NCI-H2227 (cell line): ENCODE data around the gene PPP2R5A.

Experiments used
- DNase-seq: peaks from one replicate; lab custom pipeline; 2025; ENCODE audit not compliant: unreplicated experiment; lab: John Stamatoyannopoulos, UW

Gene PPP2R5A

DNA sequence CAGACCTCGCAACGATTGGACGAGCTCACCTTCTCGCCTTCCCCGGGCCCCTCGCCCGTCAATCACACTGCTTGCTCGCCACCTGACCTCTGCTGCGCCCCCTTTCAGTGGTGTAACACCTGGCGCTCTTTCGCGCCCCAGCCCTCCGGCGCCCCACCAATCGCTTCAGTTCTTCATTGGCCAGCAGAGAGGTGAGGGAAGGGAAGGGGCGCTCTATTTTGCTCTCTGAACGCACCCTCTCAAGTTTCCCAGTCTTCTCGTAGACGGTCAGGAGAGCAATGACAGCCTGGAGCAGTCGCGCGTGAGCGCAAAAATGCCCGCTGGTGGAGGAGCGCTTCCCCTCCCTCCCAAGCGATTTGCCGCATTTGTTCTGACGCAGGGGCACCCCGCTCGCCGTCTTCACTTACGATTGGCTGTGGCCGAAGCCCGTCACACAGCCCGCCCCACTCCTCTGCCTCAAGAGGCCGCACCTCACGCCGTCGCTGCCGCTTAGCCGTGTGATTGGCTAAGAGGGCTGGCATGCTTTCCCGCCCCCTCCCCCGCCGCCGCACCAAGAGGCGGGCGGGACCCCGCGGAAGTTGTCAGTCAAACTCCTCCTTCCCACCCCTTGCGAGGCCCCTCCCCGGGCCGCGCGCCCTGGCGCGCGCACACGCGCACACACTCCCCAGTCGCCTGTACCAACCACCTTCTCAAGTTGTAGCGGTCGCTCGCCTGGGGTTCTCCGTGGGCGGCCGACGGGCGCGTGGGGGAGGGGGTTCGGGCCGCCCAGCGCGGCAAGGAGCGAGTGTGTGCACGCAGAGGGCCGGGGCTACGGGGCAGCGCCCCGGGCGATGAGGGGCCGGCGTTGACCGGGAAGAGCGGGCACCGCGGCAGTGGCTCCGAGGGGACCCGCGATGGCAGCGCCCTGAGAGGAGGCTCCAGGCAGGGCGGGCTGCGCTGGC is at the start of gene PPP2R5A:
PPP2R5A (plus strand) TSS at position 667 of the 941 bp plus-strand sequence. CDS start 701 bp downstream, outside the sequence.
- DNase-seq = peak; percentile 99

DNA sequence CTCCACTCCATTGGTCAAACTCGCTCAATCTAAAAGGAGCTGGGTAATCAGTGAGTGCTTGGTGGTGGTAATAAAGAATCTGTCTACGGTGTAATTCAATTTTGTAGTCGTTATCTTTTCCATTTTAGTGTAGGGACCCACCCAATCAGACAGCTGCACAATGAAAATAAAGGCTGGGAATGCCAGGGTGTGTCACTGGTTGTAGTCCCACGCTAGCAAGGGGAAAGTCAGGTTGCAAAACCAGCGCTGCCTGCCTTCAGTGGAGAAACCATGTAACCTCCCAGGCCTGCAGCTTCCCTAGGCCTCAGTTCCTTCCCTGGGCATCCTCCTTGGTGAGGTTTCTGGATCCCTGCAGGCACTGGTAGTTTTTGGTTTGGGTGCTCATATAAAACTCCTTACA is 49.4 kb upstream of the PPP2R5A start:
- no peak for DNase-seq

DNA sequence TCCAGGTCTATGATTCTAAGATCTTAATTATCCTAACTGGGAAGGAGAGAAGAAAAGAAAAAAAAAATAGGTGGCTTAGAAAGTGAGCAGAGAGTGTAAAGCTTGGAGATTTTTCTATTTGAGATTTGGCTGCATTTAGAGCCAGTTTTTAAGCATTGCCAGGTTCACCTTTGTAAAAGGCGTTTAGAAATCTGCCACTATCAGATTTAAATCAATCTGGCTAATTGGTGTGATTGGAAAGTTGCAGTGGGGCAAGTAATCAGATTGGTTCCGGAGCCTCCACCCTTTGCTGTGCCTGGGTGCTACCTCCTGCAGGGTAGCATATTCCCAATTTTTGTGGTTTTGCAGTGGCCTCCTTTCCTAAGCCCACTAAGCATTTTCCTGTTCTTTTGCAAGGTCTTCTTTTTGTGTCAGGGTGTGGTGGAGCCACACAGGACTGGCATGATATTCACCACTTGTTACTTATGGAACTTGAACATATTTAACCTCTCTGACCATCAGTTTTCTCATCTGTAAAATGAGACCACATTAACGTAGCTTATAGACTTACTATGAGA is 48.5 kb upstream of the PPP2R5A start:
- DNase-seq = no peak

DNA sequence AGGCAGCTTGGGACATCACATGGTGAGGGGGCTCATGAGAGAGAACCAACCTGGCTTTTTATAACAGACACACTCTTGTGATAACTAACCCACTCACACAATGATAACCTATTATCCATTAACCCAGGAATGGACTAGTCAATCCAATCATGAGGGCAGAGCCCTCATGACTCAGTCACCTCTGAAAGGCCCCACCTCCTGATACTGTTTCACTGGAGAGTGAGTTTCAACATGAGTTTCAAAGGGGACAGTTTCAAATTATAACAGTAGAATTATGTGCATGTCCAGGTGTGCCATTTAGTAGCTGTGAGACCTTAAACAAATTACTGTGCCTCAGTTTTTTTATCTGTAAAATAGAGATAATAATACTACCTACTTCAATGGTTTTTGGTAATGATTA is 47.6 kb upstream of the PPP2R5A start:
- no peak for DNase-seq

DNA sequence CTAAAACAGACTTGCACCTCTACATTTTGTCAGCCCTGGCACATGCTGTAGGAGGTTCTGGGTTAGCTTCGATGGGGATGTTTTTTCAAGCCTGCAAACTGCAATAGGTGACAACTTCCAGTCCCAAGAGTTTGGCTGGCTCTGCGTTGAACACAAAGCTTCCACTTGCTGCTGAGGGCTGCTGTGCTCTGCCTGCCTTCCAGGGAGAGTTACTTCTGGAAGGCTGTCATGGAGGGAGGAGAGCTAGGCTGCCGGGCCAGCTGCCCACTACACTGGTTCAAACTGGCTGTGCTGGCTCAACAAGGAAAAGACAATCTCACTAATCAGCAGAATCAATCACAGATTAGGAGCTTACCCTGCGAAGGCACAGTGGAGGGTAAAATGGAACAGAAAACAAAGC is 46.7 kb upstream of the PPP2R5A start:
- no peak for DNase-seq

DNA sequence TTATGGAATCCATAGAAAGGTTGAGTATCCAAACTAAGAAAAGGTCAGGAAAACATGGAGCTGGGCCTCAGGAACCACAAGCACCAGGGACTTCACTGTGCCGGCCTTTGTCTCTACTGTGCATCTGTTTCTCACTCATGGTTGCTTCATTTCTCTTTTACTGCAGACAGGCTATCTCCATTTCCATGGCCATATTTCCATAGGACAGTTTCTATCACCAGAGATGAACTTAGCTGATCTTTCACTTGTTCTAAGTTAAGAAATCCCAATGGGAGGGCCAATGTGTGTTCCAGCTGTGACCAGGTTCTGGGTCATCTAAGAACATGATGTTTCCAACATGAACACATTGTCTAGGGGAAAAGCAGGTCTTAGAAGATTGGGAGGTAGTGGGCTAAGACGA is 43.7 kb upstream of the PPP2R5A start:
- DNase-seq = no peak

DNA sequence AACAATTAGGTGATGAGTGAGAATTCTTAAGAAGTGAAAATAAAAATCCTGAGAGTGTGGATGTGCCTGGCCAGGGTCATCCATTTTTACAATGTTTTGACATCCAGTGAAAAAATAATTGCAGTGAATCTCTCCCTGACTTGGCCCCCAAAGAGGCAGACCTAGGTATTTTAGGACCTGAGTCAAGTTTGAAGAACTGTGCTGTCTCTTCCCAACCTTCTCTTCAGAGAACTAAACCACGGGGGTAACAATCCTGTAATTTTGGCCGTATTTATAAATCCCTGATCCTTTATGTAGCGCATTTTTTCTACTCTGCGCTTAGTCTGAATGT is 43.3 kb upstream of the PPP2R5A start:
- DNase-seq = no peak

DNA sequence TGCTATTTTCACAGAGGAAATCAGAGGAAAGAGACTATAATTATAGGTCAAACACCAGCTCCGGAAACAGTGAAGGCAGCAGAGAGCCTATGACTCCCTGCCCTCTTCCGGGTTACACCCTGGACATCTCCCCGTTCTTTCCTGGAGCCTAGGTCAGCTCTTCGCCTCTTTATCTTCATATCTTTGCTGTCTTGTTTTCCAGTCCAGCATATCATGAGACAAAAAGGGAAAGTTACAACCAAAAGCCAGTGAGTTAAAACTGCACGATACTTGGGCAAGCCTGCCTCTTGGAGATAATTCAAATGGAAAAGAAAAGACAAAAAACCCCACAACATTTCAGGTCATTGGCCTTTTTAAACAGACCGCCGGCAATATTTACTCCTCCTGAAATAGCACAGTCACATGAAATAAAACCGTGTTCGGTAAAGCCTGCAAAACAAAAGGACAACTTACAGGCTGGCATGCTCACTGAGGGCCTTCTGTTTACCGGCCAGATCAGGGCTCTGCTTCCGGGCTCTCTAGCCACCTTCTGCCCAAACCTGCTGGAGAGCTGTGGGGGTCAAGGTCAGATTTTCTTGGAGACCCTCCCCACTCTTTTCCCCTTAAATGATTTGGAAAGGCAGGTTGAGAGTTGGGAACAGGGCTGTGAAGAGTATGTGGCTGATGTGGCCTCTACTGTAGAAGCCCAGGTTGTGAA is 42.8 kb upstream of the PPP2R5A start:
- DNase-seq = peak; percentile 44

DNA sequence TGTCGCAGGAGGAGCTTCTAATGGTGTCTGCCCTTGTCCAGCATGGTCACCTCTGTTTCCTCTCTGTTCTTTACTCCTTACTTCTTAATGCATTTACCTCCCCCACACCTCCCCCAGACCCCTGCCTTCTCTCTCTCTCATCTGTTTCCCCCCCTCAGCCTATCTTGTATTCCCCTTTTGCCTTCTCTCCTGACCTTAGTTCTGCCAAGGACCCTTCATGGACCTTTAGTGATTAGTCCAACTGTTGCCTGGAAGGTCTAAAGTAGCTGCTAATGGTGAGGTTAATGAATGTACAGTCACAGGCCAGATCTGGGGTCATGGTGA is 42.3 kb upstream of the PPP2R5A start:
- no peak for DNase-seq

DNA sequence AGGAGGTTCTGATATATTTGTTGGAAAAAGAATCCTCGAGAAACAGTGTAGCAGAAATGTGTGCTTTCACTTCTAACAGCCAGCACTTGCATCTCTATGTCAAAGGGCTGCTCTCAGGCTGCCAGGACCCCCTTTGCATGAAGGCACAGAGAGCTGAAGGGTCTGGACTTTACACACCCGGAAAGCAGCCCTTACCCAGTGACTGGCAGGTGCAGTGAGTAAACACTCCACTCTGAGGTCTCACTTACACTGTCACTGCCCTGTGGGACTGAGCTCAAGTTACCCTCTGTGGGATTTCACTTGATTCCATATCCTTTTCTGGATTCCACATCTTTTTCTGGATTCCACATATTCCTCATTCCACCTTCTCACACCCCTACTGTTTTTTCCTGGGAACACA is 40.8 kb upstream of the PPP2R5A start:
- no peak for DNase-seq

DNA sequence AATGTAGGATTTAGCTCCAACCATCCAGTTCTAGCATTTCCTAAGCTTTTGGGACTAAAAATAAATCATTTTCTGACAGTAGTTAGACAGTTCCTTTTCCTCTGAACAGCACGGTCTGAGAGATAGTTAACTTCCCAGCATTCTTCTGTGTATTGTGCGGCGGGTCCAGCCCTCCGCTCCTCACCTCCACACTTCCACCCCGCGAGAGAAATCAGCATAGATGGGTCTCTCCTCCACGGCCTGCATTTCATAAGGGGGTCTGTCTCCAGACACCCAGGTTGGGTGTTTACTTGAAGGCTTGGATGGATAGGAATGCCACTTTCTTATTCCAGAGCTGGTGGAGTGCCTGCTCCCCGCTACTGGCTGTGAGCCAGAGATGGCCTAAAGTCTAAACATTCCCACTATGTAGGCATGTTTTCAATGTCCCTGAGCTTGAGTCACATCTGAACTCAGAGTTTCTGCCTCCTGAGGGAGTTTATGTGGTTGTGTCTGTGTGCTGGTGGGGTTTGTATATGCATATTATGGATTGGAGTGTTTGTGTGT is 38.0 kb upstream of the PPP2R5A start:
- DNase-seq = no peak

DNA sequence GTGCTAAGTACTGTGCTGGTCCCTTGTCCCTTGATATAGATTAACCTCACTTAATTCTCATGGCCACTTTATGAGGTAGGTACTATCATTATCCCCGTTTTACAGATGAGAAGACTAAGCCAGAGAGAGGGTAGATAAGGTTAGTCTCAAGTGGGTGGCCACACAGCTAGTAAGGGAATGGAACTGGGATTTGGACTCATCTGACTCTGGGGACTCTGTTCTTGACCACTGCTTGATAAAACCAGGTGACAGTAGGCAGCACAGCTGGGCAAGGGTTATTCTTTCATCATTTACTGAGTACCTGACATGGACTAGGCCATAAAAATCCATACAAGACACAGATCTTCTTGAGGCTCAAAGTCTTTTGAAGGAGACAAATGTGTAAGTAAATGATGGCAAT is 37.2 kb upstream of the PPP2R5A start:
- no peak for DNase-seq

DNA sequence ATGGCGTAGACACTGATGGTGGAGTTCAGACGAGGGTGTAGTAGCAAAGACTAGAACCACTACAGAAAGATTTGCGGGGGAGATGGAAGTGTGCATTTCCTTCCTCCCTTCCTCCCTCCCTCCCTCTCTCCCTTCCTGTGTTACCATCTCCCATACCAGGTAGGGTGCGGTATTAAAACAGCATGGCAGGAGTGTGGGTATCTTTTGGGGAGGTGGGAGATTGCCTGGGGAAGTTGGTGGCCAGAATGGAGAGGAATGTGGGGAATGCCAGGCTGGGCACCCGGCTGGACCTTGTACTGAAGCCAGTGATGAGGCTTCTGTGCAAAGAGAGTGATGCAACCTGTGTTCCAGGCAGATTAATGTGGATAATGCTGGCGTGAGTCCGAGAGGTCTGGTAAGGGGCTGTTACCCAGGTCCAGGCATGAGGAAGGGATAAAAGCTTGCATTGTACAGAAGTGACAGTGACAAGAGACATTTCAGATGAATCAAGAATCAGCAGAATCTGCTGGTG is 30.3 kb upstream of the PPP2R5A start:
- DNase-seq = no peak

DNA sequence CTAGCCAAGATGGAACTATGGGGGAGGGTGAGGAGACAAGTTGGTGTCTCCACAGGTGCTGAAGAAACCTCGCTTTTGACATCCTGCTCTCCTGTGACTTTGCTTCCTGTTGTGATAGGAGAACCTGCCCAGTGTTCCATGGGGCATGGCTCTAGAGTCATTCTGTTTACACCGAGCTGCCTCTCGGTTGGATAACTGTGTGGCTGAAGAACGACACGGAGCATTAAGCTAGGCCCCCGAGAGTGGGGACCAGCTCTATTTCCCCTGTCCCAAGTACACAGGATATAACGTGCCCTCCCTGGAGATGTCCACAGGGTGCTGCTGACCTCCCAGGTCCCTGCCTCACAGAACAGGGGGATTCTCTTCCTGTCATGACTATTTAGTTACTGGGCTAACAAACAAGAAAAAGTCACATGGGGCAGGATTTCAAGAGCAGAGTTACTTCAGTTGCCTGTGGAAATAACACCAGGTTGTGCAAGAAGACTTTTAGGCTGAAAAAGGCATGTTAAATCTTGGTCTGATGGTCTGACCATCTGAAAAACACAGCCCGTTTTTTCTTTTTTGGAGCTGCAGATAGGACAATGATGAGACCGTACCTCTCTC is 29.4 kb upstream of the PPP2R5A start:
- no peak for DNase-seq

DNA sequence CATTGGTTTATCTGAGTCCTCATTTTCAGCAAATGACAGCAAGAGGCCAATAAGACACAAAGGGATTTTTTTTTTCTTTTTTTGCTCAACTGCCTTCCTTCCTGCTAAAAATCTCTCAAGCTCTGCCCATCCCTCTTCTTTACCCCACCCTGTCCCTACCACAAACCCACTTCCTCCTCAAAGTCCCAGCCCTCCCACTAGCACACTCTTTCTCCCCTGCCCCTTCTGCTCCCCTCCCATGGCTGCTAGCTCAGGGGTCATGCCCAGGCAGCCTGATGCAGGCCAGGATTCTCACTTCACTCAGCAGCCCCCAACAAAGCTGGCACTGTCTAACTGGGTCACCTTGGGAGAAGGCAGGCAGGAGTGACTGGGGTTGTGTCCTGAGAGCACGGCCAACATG is 28.8 kb upstream of the PPP2R5A start:
- no peak for DNase-seq

DNA sequence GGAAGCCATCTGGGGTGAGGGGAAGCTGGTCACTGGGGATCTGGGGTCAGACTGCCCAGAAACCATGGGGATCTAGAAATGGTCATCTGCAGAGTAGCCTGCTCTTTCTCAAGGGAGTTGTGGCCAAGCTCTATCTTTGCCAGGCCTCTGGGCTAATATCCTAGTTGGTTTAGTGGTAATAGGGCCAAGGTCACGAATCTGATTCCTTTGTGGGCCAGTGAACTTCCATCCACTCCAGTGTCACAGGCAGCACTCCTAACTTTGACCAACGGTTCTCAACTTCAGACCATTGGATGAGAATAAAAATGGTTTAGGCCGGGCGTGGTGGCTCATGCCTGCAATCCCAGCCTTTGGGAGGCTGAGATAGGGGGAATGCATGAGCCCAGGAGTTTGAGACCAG is 28.1 kb upstream of the PPP2R5A start:
- DNase-seq = no peak

DNA sequence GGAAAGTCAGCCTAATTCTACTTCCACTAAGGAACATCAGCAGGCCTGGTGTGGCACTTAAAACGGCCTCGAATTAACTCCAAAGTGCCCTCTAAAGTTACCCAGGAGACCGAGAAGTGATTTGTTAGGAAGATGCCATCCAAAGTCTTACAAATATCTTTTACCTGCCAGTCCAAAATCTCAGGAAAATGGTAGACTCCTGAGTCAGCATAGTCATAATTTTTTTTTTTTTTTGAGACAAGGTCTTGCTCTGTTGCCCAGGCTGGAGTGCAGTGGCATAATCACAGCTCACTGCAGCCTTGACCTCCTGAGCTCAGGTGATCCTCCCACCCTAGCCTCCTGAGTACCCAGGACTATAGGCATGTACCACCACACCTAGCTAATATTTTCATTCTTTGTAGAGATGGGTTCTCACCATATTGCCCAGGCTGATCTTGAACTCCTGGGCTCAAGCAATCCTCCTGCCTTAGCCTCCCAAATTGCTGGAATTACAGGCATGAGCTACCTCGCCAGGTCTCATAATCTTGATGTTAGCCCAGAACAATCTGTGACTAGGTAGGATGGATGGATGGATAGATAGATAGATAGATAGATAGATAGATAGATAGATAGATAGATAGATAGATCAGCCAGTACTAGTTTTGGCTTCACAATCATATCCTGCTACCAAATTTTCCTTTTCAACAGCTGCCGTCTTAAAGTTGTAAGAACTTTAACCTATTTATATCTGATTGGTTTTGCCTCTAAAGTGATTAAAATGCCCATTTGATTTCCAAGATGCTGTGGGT is 25.3 kb upstream of the PPP2R5A start:
- no peak for DNase-seq

DNA sequence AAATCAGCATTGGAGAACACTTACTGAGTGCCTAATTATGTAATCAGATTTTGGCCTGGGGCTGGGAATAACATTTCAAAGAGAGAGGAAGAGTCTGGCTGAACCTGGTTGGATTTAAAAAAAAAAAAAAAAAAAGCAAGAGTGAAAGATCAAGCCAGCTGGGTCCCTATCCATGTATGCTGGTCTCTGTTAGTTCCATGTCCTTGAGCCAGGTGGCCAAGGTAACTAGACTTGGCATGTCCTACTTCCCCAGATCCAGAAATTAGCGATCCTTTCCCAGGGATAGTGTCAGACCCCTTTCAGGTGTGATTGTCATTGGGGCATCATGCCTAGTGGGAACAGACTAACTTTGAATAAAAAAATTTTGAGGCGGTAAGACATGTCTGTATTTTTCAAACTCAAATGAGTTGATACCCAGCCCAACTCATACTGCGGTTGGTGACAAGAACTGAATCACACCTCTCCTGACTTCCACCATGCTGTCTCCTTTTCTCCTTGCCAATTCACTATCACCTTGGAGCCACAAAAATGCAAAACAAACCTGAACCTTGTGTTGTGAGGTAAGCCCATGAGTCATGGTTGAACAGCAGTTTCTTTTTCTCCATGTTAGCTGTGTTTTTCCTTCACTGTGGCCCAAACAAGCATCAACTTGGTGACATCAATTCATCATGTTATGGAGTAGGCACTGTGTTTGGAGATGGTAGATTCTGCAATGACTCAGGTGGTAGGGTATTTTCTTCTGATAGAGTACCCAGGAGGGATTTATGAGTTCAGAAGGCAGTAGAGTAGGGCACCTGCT is 24.5 kb upstream of the PPP2R5A start:
- no peak for DNase-seq

DNA sequence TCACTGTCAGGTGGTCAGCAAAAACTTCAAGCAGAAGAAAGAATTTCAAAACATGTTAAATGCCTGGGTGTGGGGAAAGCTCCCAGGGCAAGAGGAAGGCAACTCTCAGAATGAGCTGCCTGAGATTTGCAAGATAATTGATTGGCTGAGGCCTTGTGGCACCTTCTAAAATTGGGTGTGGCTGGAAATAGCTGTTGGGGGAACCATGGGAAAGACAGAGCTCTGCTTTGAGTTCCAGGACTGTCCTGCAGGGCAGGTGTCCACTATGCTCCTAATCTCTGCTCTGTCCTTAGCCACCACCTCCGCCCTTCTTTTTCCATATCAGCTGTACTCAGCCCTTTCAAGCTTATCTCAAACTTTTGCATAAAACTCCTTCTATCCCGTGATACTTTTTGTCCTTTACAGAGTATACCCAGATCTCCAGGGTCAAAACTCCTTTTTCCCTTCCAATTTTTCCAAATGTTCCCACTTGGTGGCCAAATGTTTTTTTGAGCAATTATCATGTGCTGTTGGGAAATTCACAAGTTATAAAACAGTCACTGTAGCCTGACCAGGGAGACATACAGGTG is 23.8 kb upstream of the PPP2R5A start:
- no peak for DNase-seq
